Effector memory CD4-positive, alpha-beta T cell (primary cell): Measurements from ENCODE around the gene KDM4C.
"Not testable (repeated sequence)": the region's sequence is repeated elsewhere in the genome, so short reads cannot be mapped to it uniquely, and the experiment has no call there.

ENCODE experiments used
- DNase-seq, 3 donors: peaks; one replicate each; pipeline ENCODE4 v3.0.0-alpha.2; 2020
- H3K27ac ChIP-seq: 2 replicates; pipeline ENCODE4 v1.7.0; 2013; ENCODE audit warnings: mild to moderate bottlenecking, low read length, moderate library complexity; ENCODE audit not compliant: insufficient read depth, poor library complexity, severe bottlenecking
- H3K27me3 ChIP-seq: replicated peaks from 2 replicates; pipeline ENCODE4 v1.7.0; 2013; ENCODE audit warnings: mild to moderate bottlenecking, low read length; ENCODE audit not compliant: insufficient read depth, control insufficient read depth, poor library complexity, severe bottlenecking
- H3K36me3 ChIP-seq: 2 replicates; pipeline ENCODE4 v1.7.0; 2013; ENCODE audit warnings: mild to moderate bottlenecking, low read length, moderate library complexity; ENCODE audit not compliant: control insufficient read depth, insufficient read depth
- H3K4me1 ChIP-seq: 2 replicates; pipeline ENCODE4 v1.7.0; 2013; ENCODE audit warnings: low read length, mild to moderate bottlenecking; ENCODE audit not compliant: control insufficient read depth, insufficient read depth, poor library complexity, severe bottlenecking
- H3K4me3 ChIP-seq: 2 replicates; pipeline ENCODE4 v1.7.0; 2013; ENCODE audit warnings: low read length, low read depth, mild to moderate bottlenecking; ENCODE audit not compliant: insufficient read depth, poor library complexity, severe bottlenecking
- H3K9me3 ChIP-seq: 2 replicates; pipeline ENCODE4 v1.7.0; 2013; ENCODE audit warnings: mild to moderate bottlenecking, low read length, moderate library complexity; ENCODE audit not compliant: control insufficient read depth

KDM4C gene

GRCh38 chr9:6779417-6780241 is 21.9 kb downstream of the KDM4C start:
- Histone ChIP-seq H3K36me3 (no peaks in the 10 kb centered on the region), H3K27me3 (no peaks in the 10 kb centered on the region), H3K4me1 (peaks cover 25% of the 10 kb centered on the region), H3K9me3 (no peaks in the 10 kb centered on the region), H3K27ac (no peak overlapping the region), H3K4me3 (no peak overlapping the region)
- no peak for DNase-seq

GRCh38 chr9:6780690-6781089 is 22.9 kb downstream of the KDM4C start:
- peaks cover 25% of the 10 kb centered on the region for H3K4me1 ChIP-seq
- DNase-seq, result no peak
- no peaks in the 10 kb centered on the region for H3K9me3 ChIP-seq
- H3K36me3 ChIP-seq, result no peaks in the 10 kb centered on the region
- no peaks in the 10 kb centered on the region for H3K27me3 ChIP-seq
- no peak overlapping the region for H3K4me3 ChIP-seq
- H3K27ac ChIP-seq, result no peak overlapping the region

DNA sequence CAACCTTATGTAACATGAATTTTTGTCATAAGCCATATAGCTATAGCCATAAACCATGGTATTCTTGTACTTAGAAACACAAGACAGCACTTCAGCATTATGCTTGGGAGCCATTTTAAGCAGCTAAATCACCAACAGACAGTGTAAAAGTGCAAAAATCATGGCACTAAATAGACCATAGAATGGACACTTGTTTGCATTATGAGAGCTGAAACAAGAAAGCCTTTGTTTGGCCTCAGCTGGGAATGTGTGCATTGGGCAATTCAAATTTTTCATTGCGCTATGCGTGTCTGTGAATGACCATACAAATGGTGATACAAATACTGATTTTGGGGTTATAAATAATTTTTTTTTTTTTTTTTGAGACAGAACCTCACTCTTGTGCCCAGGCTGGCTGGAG is 23.7 kb downstream of the KDM4C start:
- Histone ChIP-seq H3K9me3 (no peaks in the 10 kb centered on the region), H3K27me3 (no peaks in the 10 kb centered on the region), H3K27ac (no peak overlapping the region), H3K36me3 (no peaks in the 10 kb centered on the region), H3K4me1 (peaks cover 25% of the 10 kb centered on the region), H3K4me3 (no peak overlapping the region)
- DNase-seq, result no peak

GRCh38 chr9:6782345-6782744 is 24.6 kb downstream of the KDM4C start:
- Histone ChIP-seq H3K4me1 (peaks cover 27% of the 10 kb centered on the region), H3K4me3 (no peak overlapping the region)

GRCh38 chr9:6782981-6783380 is 25.2 kb downstream of the KDM4C start:
- H3K4me3 ChIP-seq, result no peak overlapping the region
- H3K27me3 ChIP-seq, result no peaks in the 10 kb centered on the region
- no peak for DNase-seq
- H3K4me1 ChIP-seq, result peaks cover 30% of the 10 kb centered on the region
- no peaks in the 10 kb centered on the region for H3K9me3 ChIP-seq
- H3K36me3 ChIP-seq, result no peaks in the 10 kb centered on the region
- no peak overlapping the region for H3K27ac ChIP-seq

More at GRCh38 chr9:6782345-6782744, 24.6 kb downstream of the KDM4C start:
- Histone ChIP-seq H3K27ac (no peak overlapping the region), H3K36me3 (no peaks in the 10 kb centered on the region), H3K27me3 (no peaks in the 10 kb centered on the region), H3K9me3 (no peaks in the 10 kb centered on the region)
- DNase-seq, result no peak

- H3K27ac ChIP-seq, result no peak overlapping the region
- no peaks in the 10 kb centered on the region for H3K9me3 ChIP-seq
- DNase-seq, result no peak
- H3K36me3 ChIP-seq, result no peaks in the 10 kb centered on the region
- H3K27me3 ChIP-seq, result no peaks in the 10 kb centered on the region
- H3K4me1 ChIP-seq, result peaks cover 30% of the 10 kb centered on the region
- H3K4me3 ChIP-seq, result no peak overlapping the region
Observed at GRCh38 chr9:6783753-6784152, 26.0 kb downstream of the KDM4C start.

DNA sequence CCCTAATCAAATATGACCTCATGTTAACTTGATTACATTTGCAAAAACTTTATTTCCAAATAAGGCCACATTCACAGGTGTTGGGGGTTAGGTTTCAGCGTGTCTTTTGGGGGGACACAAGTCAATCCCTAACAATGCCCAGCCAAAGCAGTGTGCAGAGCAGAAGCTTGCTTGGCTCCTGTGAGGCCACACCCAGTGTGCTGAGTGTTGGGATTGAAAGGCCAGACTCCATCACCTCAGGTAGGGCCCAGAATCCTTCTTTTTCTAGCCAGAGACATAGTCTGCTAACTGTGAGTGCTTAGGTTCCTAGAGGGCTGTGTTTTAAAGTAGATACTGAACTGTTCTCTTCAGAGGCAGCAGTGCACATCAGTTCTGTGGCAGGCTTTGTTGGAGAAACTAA is 27.9 kb downstream of the KDM4C start:
- no peaks in the 10 kb centered on the region for H3K9me3 ChIP-seq
- no peak for DNase-seq
- peaks cover 30% of the 10 kb centered on the region for H3K4me1 ChIP-seq

GRCh38 chr9:6787793-6788161 is 30.0 kb downstream of the KDM4C start:
- DNase-seq, result no peak
- no peak overlapping the region for H3K27ac ChIP-seq
- H3K4me1 ChIP-seq, result peaks cover 18% of the 10 kb centered on the region
- no peak overlapping the region for H3K4me3 ChIP-seq
- H3K36me3 ChIP-seq, result peaks cover 3% of the 10 kb centered on the region
- no peaks in the 10 kb centered on the region for H3K27me3 ChIP-seq
- H3K9me3 ChIP-seq, result no peaks in the 10 kb centered on the region

More for the DNA sequence above, 27.9 kb downstream of the KDM4C start:
- Histone ChIP-seq H3K36me3 (no peaks in the 10 kb centered on the region), H3K27me3 (no peaks in the 10 kb centered on the region), H3K4me3 (no peak overlapping the region), H3K27ac (no peak overlapping the region)

- Histone ChIP-seq H3K4me3 (no peak overlapping the region), H3K27ac (no peak overlapping the region)
- no peak for DNase-seq
Observed at GRCh38 chr9:6788162-6789016, 30.6 kb downstream of the KDM4C start.

DNA sequence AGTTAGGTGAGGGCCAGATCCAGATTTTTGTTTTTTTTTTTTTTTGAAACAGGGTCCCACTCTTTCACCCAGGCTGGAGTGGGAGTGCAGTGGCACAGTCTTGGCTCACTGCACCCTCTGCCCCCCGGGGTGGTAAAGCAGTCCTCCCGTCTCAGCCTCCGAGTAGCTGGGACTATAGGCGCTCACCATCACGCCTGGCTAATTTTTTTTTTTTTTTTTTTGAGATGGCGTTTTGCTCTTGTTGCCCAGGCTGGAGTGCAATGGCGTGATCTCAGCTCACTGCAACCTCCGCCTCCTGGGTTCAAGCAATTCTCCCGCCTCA is 31.2 kb downstream of the KDM4C start:
- H3K27me3 ChIP-seq, H3K4me1 ChIP-seq, H3K27ac ChIP-seq, DNase-seq, H3K4me3 ChIP-seq, H3K9me3 ChIP-seq: not testable (repeated sequence)
- peaks cover 10% of the 10 kb centered on the region for H3K36me3 ChIP-seq

More at GRCh38 chr9:6788162-6789016, 30.6 kb downstream of the KDM4C start:
- H3K4me1 ChIP-seq, result peaks cover 12% of the 10 kb centered on the region
- peaks cover 8% of the 10 kb centered on the region for H3K36me3 ChIP-seq
- no peaks in the 10 kb centered on the region for H3K9me3 ChIP-seq
- no peaks in the 10 kb centered on the region for H3K27me3 ChIP-seq
